ENCODE results near the gene MSI2. TPM values are rescaled to one million over a fixed set of nuclear protein-coding genes. Genes with fewer than 3 reads are reported as not detected.

The MSI2 gene
- total RNA-seq, 4 donors from 2014 or later: 14.9 to 24.4 (median 19.8) TPM

GRCh38 chr17:57328109-57328882, 72.0 kb downstream of the MSI2 start:
- DNase-seq (ENCODE audit: low spot score) (no peak), ATAC-seq (ENCODE audit: low FRiP score) (no peak)
- TF ChIP-seq, protein P1, sequence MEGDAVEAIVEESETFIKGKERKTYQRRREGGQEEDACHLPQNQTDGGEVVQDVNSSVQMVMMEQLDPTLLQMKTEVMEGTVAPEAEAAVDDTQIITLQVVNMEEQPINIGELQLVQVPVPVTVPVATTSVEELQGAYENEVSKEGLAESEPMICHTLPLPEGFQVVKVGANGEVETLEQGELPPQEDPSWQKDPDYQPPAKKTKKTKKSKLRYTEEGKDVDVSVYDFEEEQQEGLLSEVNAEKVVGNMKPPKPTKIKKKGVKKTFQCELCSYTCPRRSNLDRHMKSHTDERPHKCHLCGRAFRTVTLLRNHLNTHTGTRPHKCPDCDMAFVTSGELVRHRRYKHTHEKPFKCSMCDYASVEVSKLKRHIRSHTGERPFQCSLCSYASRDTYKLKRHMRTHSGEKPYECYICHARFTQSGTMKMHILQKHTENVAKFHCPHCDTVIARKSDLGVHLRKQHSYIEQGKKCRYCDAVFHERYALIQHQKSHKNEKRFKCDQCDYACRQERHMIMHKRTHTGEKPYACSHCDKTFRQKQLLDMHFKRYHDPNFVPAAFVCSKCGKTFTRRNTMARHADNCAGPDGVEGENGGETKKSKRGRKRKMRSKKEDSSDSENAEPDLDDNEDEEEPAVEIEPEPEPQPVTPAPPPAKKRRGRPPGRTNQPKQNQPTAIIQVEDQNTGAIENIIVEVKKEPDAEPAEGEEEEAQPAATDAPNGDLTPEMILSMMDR (IDR thresholded peaks at IDR 0.05): no peak

DNA sequence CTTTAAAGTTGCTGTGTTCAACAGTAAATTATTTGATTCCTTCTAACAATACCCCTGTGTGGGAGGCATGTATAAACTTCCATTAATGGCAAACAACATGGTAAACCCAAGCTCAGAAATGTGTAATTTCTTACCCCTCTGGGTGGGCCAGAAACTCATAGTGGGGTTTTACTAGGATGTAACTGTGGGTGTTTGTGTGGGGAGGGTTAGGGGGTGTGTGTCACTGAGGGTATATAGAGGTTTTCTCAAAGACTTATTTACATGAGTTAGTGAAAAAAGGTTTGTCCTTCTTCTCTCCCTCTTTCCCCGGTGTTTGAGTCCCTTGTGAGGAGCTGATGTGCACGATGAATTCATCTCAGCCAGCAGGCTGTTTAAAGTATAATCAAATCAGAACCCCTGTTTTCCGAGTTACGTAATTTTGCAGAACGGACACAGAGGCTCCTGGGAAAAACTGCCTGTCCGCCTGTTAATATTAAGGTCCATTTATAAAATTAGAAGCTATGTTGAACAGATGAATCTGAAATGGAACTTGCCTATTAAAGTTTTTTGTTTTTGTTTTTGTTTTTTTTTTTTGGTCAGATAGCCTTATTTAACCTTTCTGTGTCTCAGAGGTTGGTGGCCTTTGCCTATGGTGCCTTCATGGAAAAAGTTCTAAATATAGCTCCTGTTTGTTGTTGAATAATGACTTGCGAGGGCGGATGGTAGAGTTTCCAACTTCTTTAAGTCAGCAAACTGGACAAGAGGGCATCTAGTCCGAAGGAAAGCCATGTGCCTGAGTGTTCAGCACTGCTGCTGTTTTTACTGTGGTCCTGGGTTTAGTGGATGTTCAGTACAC, 73.3 kb downstream of the MSI2 start:
- no peak for DNase-seq (ENCODE audit: low spot score)
- no peak for ATAC-seq (ENCODE audit: low FRiP score)

GRCh38 chr17:57330587-57330986, 74.3 kb downstream of the MSI2 start:
- TF ChIP-seq, protein P1 (IDR thresholded peaks at IDR 0.05): no peak
- DNase-seq (ENCODE audit: low spot score) (no peak), ATAC-seq (ENCODE audit: low FRiP score) (no peak)

More for the DNA sequence above, 73.3 kb downstream of the MSI2 start:
- TF ChIP-seq, protein P1 (IDR thresholded peaks at IDR 0.05): no peak

- DNase-seq (ENCODE audit: low spot score) (no peak), ATAC-seq (ENCODE audit: low FRiP score) (no peak)
- TF ChIP-seq, protein P1 (IDR thresholded peaks at IDR 0.05): no peak
These were observed 75.1 kb downstream of the MSI2 start for GRCh38 chr17:57331423-57331822.

DNA sequence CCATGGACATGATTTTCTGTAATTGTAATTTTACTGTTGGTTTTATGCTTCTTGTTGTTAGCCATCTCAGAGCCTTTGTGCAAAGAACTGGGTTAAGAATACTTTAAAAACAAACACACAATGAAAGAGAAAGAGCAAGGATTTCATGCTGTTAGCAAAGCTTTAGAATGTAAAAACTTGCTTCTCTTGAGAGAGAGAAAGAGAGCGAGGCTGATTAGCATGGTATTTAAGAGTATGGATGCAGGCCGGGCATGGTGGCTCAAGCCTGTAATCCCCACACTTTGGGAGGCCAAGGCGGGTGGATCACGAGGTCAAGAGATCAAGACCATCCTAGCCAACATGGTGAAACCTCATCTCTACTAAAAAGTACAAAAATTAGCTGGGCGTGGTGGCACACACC, 76.2 kb downstream of the MSI2 start:
- no peak for DNase-seq (ENCODE audit: low spot score)
- TF ChIP-seq, protein P1 (IDR thresholded peaks at IDR 0.05): no peak
- no peak for ATAC-seq (ENCODE audit: low FRiP score)

DNA sequence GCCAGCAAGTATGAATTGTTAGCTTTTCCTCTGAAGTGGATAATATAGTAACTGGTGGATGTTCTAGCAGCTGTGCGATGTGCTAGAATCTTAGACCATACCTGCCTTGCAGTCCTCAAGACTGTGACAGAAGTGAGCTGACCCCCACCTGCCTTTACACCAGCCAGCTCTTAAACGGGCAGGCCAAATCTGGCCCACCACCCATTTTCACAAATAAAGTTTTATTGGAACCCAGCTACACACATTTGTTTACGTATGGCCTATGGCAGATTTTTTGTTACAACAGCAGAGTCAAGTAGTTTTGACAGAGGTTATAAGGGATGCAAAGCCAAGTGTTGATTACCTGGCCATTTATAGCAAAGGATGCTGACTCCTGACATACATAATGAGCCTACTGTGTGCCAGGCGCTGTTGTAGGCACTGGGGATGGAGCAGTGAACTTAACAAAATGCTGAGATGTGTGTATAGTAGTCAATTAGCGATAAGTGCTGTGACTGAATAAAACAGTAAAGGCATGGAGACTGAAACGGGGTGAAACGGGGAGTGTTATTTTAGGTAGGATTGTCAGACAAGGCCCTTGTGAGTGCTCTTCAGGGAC, 79.0 kb downstream of the MSI2 start:
- no peak for DNase-seq (ENCODE audit: low spot score)
- TF ChIP-seq, protein P1 (IDR thresholded peaks at IDR 0.05): no peak
- ATAC-seq (ENCODE audit: low FRiP score): no peak
